H1 (cell line): Measurements from ENCODE around the gene CEND1. TPM values are rescaled to one million over a fixed set of nuclear protein-coding genes. Genes with fewer than 3 reads are reported as not detected.
A peak's percentile ranks its signal among the peaks of the same experiment; 100 is the strongest.

Source experiments
- CBX8 ChIP-seq: fragments of 300-800, 300-1000 bp; sonication (generic); IDR thresholded peaks from 2 replicates; pipeline ENCODE4 v1.7.1; 2016; ENCODE audit warnings: low read depth, low read length, borderline replicate concordance
- CHD1 ChIP-seq: IDR thresholded peaks from 2 replicates; pipeline ENCODE4 v1.6.1; 2012; ENCODE audit warnings: low read depth, low read length, improper control_type of control experiment
- GABPA ChIP-seq: IDR thresholded peaks from 2 replicates; pipeline ENCODE4 v1.6.1; 2011; ENCODE audit warnings: mild to moderate bottlenecking, low read length, moderate library complexity, borderline replicate concordance; ENCODE audit not compliant: insufficient read depth
- HDAC2 ChIP-seq, 2 experiments: fragments of 300-600 bp in 1 of 2; sonication (generic) in 1 of 2; IDR thresholded peaks; 2 replicates each; pipeline ENCODE4 v1.6.1; 2011 to 2012; ENCODE audit warnings: low read depth in 2 of 2, low read length in 2 of 2, mild to moderate bottlenecking in 2 of 2, moderate library complexity in 2 of 2, borderline replicate concordance in 1 of 2, inconsistent platforms in 1 of 2
- MAFK ChIP-seq: IDR thresholded peaks from 2 replicates; pipeline ENCODE4 v1.6.1; 2012; ENCODE audit warnings: low read depth, mild to moderate bottlenecking, improper control_type of control experiment, low read length
- RAD21 ChIP-seq, 2 experiments: IDR thresholded peaks in 1 of 2; conservative IDR thresholded peaks in 1 of 2; 2 replicates each; pipeline ENCODE4 v1.6.1; 2011; ENCODE audit warnings: low read depth in 2 of 2, low read length in 2 of 2, improper control_type of control experiment in 1 of 2, inconsistent platforms in 1 of 2, mild to moderate bottlenecking in 1 of 2, moderate library complexity in 1 of 2
- SP2 ChIP-seq: IDR thresholded peaks from 2 replicates; pipeline ENCODE4 v1.6.1; 2012; ENCODE audit warnings: mild to moderate bottlenecking, low read length, inconsistent platforms
- TAF7 ChIP-seq: optimal IDR thresholded peaks from 2 replicates; pipeline ENCODE3; 2011; ENCODE audit warnings: low read depth, mild to moderate bottlenecking, inconsistent platforms, low read length, moderate library complexity, borderline replicate concordance
- TBP ChIP-seq: IDR thresholded peaks from 2 replicates; pipeline ENCODE4 v1.6.1; 2011; ENCODE audit warnings: low read depth, low read length, improper control_type of control experiment
- TCF12 ChIP-seq: IDR thresholded peaks from 2 replicates; pipeline ENCODE4 v1.6.1; 2011; ENCODE audit warnings: low read depth, mild to moderate bottlenecking, low read length
- polyA plus RNA-seq, 7 experiments: library from polyadenylated mRNA; depleted of rRNA in 3 of 7; stranded (reverse) in 5 of 7; unstranded in 2 of 7; fragments of >200 nt in 5 of 7; fragments of 200-250 nt in 2 of 7; gene quantifications; 1 replicate in 5 of 7; 2 replicates in 1 of 7; 4 replicates in 1 of 7; pipeline versions ENCODE4 v1.2.1 to v1.2.3, GENCODE V29; 2011 to 2013; ENCODE audit warnings: missing spikeins in 2 of 7, mixed read lengths in 2 of 7
- total RNA-seq: library from RNA; stranded (reverse); fragmentation: NEBNext Ultra II Directional; extraction: Animal tissue kit (Norgen Biotek cat#: 25700); gene quantifications from 2 replicates; pipeline ENCODE4 v1.2.1, GENCODE V29; 2021
- TF ChIP-seq, protein P1 (sequence below): fragments of 300-600 bp; sonication (generic); IDR thresholded peaks from 2 replicates; pipeline ENCODE4 v1.7.1; 2012; ENCODE audit warnings: low read length, moderate library complexity, mild to moderate bottlenecking, inconsistent platforms; ENCODE audit not compliant: insufficient replicate concordance

Gene CEND1
- total and polyA plus RNA-seq, 2 of the 8 experiments (the other 6 are each of a cell fraction or from before 2014, with no cell fraction given): 0.82 to 5.0 TPM

DNA sequence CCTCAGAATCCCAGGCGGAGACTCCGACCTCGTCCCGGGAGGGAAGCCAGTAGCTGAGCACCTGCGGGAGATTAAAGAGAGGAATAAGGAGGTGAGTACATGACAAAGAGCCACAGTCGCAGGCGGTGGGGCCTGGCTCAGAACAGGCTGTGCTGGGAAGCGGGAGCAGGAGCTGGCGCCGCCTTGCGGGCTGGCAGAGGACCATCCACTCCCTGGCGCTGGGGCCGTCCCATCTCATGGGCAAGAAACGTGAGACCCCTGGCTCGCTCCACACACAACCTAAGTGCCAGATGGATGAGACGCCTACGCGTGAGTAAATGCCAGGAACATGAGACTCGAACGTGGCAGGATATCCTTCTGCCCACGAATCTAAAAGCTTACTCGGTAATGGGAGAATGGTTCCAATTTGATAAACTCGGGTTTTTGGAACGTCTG lies 6.3 kb downstream of the CEND1 start (continued):
- TF ChIP-seq GABPA (peak; percentile 77; the same call in 1 of the 2 replicates), CBX8 (no peak), TAF7 (no peak), TCF12 (peak; percentile 89), HDAC2 (IDR thresholded peaks at IDR 0.05; ENCODE audit: borderline replicate concordance in 1 of 2, low read depth in 2 of 2, low read length in 2 of 2) (0 out of 4 replicates have a peak, but pooled peaks of 1 of the 2 experiments have one; percentile 52), SP2 (no peak), CHD1 (no peak), MAFK (no peak), RAD21 (IDR thresholded peaks at IDR 0.05 in 1 of 2, conservative IDR thresholded peaks at IDR 0.05 in 1 of 2; ENCODE audit: low read depth in 2 of 2, low read length in 2 of 2) (peak; percentile 68 to 71), TBP (peak; percentile 67; the same call in 1 of the 2 replicates)
- TF ChIP-seq, protein P1, sequence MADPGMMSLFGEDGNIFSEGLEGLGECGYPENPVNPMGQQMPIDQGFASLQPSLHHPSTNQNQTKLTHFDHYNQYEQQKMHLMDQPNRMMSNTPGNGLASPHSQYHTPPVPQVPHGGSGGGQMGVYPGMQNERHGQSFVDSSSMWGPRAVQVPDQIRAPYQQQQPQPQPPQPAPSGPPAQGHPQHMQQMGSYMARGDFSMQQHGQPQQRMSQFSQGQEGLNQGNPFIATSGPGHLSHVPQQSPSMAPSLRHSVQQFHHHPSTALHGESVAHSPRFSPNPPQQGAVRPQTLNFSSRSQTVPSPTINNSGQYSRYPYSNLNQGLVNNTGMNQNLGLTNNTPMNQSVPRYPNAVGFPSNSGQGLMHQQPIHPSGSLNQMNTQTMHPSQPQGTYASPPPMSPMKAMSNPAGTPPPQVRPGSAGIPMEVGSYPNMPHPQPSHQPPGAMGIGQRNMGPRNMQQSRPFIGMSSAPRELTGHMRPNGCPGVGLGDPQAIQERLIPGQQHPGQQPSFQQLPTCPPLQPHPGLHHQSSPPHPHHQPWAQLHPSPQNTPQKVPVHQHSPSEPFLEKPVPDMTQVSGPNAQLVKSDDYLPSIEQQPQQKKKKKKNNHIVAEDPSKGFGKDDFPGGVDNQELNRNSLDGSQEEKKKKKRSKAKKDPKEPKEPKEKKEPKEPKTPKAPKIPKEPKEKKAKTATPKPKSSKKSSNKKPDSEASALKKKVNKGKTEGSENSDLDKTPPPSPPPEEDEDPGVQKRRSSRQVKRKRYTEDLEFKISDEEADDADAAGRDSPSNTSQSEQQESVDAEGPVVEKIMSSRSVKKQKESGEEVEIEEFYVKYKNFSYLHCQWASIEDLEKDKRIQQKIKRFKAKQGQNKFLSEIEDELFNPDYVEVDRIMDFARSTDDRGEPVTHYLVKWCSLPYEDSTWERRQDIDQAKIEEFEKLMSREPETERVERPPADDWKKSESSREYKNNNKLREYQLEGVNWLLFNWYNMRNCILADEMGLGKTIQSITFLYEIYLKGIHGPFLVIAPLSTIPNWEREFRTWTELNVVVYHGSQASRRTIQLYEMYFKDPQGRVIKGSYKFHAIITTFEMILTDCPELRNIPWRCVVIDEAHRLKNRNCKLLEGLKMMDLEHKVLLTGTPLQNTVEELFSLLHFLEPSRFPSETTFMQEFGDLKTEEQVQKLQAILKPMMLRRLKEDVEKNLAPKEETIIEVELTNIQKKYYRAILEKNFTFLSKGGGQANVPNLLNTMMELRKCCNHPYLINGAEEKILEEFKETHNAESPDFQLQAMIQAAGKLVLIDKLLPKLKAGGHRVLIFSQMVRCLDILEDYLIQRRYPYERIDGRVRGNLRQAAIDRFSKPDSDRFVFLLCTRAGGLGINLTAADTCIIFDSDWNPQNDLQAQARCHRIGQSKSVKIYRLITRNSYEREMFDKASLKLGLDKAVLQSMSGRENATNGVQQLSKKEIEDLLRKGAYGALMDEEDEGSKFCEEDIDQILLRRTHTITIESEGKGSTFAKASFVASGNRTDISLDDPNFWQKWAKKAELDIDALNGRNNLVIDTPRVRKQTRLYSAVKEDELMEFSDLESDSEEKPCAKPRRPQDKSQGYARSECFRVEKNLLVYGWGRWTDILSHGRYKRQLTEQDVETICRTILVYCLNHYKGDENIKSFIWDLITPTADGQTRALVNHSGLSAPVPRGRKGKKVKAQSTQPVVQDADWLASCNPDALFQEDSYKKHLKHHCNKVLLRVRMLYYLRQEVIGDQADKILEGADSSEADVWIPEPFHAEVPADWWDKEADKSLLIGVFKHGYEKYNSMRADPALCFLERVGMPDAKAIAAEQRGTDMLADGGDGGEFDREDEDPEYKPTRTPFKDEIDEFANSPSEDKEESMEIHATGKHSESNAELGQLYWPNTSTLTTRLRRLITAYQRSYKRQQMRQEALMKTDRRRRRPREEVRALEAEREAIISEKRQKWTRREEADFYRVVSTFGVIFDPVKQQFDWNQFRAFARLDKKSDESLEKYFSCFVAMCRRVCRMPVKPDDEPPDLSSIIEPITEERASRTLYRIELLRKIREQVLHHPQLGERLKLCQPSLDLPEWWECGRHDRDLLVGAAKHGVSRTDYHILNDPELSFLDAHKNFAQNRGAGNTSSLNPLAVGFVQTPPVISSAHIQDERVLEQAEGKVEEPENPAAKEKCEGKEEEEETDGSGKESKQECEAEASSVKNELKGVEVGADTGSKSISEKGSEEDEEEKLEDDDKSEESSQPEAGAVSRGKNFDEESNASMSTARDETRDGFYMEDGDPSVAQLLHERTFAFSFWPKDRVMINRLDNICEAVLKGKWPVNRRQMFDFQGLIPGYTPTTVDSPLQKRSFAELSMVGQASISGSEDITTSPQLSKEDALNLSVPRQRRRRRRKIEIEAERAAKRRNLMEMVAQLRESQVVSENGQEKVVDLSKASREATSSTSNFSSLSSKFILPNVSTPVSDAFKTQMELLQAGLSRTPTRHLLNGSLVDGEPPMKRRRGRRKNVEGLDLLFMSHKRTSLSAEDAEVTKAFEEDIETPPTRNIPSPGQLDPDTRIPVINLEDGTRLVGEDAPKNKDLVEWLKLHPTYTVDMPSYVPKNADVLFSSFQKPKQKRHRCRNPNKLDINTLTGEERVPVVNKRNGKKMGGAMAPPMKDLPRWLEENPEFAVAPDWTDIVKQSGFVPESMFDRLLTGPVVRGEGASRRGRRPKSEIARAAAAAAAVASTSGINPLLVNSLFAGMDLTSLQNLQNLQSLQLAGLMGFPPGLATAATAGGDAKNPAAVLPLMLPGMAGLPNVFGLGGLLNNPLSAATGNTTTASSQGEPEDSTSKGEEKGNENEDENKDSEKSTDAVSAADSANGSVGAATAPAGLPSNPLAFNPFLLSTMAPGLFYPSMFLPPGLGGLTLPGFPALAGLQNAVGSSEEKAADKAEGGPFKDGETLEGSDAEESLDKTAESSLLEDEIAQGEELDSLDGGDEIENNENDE: no peak
